Measurements from ENCODE around the gene FAM227B. TPM values are rescaled to one million over a fixed set of nuclear protein-coding genes. Genes with fewer than 3 reads are reported as not detected.

The FAM227B gene
- total and polyA plus RNA-seq, 2 donors (not counting 1 experiment from before 2014, with no cell fraction given): 2.7 to 9.7 TPM

DNA sequence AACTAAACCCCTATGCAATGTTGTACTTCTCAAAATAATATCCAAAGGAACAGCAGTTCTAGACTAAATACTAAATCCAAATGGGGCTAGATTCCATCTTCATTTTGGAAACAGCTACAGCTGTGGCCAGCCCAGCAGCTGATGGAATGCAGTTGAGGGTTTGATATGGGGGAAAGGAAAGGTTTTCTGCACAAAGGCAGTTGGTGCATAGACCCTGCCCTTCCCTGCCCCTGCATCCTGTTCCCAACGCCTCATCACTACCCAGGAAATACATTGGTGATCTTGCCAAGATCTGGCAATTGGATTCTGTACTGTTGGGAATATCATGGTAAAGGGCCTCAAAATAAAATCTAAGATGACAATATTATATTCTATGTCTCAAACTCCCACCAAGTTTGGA lies 44.1 kb upstream of the FAM227B start:
- Histone ChIP-seq H3K4me1 (ENCODE audit: control insufficient read depth, extremely low read depth, insufficient read depth, low read length) (no peaks in the 10 kb centered on the region), H4K20me1 (ENCODE audit: control insufficient read depth, extremely low read depth, insufficient read depth, low read length) (no peaks in the 10 kb centered on the region), H2AFZ (ENCODE audit: low read length) (no peak overlapping the region), H3K79me2 (ENCODE audit: control insufficient read depth, insufficient read depth, low read length) (no peaks in the 10 kb centered on the region), H3K9me3 (ENCODE audit: control insufficient read depth, insufficient read depth, low read depth, low read length) (no peaks in the 10 kb centered on the region), H3K27ac (ENCODE audit: insufficient read depth, low read length) (no peak overlapping the region), H3K4me3 (replicated peaks in 1 of 4; ENCODE audit: control extremely low read depth in 1 of 4, insufficient read depth in 1 of 4, low read depth in 3 of 4, low read length in 4 of 4) (no peak overlapping the region), H3K27me3 (ENCODE audit: control insufficient read depth, insufficient read depth, low read length) (no peaks in the 10 kb centered on the region), H3K9ac (ENCODE audit: insufficient read depth, low read length) (no peak overlapping the region), H3K4me2 (ENCODE audit: extremely low read depth, insufficient read depth, low read length) (no peak overlapping the region), H3K36me3 (ENCODE audit: control insufficient read depth, insufficient read depth, low read length) (no peaks in the 10 kb centered on the region)
- TF ChIP-seq EZH2 (IDR thresholded peaks at IDR 0.05; ENCODE audit: low read length, missing control alignments): no peak
- TF ChIP-seq, protein P1, sequence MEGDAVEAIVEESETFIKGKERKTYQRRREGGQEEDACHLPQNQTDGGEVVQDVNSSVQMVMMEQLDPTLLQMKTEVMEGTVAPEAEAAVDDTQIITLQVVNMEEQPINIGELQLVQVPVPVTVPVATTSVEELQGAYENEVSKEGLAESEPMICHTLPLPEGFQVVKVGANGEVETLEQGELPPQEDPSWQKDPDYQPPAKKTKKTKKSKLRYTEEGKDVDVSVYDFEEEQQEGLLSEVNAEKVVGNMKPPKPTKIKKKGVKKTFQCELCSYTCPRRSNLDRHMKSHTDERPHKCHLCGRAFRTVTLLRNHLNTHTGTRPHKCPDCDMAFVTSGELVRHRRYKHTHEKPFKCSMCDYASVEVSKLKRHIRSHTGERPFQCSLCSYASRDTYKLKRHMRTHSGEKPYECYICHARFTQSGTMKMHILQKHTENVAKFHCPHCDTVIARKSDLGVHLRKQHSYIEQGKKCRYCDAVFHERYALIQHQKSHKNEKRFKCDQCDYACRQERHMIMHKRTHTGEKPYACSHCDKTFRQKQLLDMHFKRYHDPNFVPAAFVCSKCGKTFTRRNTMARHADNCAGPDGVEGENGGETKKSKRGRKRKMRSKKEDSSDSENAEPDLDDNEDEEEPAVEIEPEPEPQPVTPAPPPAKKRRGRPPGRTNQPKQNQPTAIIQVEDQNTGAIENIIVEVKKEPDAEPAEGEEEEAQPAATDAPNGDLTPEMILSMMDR (conservative IDR thresholded peaks at IDR 0.05 in 1 of 2, IDR thresholded peaks at IDR 0.05 in 1 of 2; ENCODE audit: low read depth in 1 of 2, low read length in 2 of 2): no peak
- no peak for DNase-seq (ENCODE audit: low read depth in 2 of 2)

DNA sequence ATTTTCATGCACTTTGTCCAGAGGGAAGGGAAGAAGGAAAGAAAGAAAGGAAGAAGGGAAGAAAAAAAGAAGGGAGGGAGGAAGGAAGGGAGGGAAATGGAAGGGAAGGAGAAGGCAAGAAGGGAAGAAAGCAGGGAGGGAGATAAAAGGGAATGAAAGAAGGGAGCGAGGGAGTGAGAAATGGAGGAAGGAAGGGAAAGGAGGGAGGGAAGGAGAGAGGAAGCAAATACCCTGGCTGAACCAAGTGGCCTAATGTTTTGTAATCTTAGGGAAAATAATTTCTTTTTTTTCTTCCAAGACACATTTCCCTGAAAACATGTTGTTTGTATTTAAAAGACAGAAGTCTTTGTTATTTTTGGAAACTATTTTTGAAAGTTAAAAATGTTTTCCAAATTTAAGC lies 36.1 kb upstream of the FAM227B start:
- H3K79me2 ChIP-seq (ENCODE audit: control insufficient read depth, insufficient read depth, low read length): no peaks in the 10 kb centered on the region
- H3K4me3 ChIP-seq (replicated peaks in 1 of 4; ENCODE audit: control extremely low read depth in 1 of 4, insufficient read depth in 1 of 4, low read depth in 3 of 4, low read length in 4 of 4): no peak overlapping the region
- no peaks in the 10 kb centered on the region for H3K4me1 ChIP-seq (ENCODE audit: control insufficient read depth, extremely low read depth, insufficient read depth, low read length)
- H3K4me2 ChIP-seq (ENCODE audit: extremely low read depth, insufficient read depth, low read length): no peak overlapping the region
- H3K9me3 ChIP-seq (ENCODE audit: control insufficient read depth, insufficient read depth, low read depth, low read length): peaks cover 3% of the 10 kb centered on the region
- no peak for DNase-seq (ENCODE audit: low read depth in 2 of 2)
- no peaks in the 10 kb centered on the region for H3K27me3 ChIP-seq (ENCODE audit: control insufficient read depth, insufficient read depth, low read length)
- no peaks in the 10 kb centered on the region for H4K20me1 ChIP-seq (ENCODE audit: control insufficient read depth, extremely low read depth, insufficient read depth, low read length)
- H2AFZ ChIP-seq (ENCODE audit: low read length): no peak overlapping the region
- H3K36me3 ChIP-seq (ENCODE audit: control insufficient read depth, insufficient read depth, low read length): no peaks in the 10 kb centered on the region
- no peak overlapping the region for H3K27ac ChIP-seq (ENCODE audit: insufficient read depth, low read length)
- TF ChIP-seq, protein P1 (conservative IDR thresholded peaks at IDR 0.05 in 1 of 2, IDR thresholded peaks at IDR 0.05 in 1 of 2; ENCODE audit: low read depth in 1 of 2, low read length in 2 of 2): no peak
- TF ChIP-seq EZH2 (IDR thresholded peaks at IDR 0.05; ENCODE audit: low read length, missing control alignments): no peak
- no peak overlapping the region for H3K9ac ChIP-seq (ENCODE audit: insufficient read depth, low read length)

DNA sequence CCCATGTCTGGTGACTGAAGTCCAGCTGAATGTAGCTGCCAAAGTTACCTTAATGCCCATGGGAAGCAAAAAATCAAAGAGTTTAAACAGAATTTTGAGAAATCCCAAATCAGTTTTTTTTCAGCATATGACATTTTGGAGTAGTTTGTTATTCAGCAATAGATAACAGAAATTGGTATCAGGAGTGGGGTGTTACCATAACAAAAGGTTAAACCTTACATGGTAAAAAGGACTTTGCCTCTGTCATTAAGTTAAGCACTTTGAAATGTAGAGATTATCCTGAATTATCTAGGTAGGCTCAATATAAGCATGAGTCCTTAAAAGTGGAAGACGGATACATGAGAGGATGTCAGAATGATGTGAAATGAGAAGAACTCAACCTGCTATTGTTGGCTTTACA lies 32.3 kb upstream of the FAM227B start:
- Histone ChIP-seq H2AFZ (ENCODE audit: low read length) (no peak overlapping the region), H3K27me3 (ENCODE audit: control insufficient read depth, insufficient read depth, low read length) (no peaks in the 10 kb centered on the region), H3K9ac (ENCODE audit: insufficient read depth, low read length) (no peak overlapping the region), H3K79me2 (ENCODE audit: control insufficient read depth, insufficient read depth, low read length) (no peaks in the 10 kb centered on the region), H3K27ac (ENCODE audit: insufficient read depth, low read length) (no peak overlapping the region), H3K4me2 (ENCODE audit: extremely low read depth, insufficient read depth, low read length) (no peak overlapping the region), H3K4me3 (replicated peaks in 1 of 4; ENCODE audit: control extremely low read depth in 1 of 4, insufficient read depth in 1 of 4, low read depth in 3 of 4, low read length in 4 of 4) (no peak overlapping the region), H3K9me3 (ENCODE audit: control insufficient read depth, insufficient read depth, low read depth, low read length) (peaks cover 3% of the 10 kb centered on the region), H3K36me3 (ENCODE audit: control insufficient read depth, insufficient read depth, low read length) (no peaks in the 10 kb centered on the region), H3K4me1 (ENCODE audit: control insufficient read depth, extremely low read depth, insufficient read depth, low read length) (no peaks in the 10 kb centered on the region), H4K20me1 (ENCODE audit: control insufficient read depth, extremely low read depth, insufficient read depth, low read length) (no peaks in the 10 kb centered on the region)
- TF ChIP-seq, protein P1 (conservative IDR thresholded peaks at IDR 0.05 in 1 of 2, IDR thresholded peaks at IDR 0.05 in 1 of 2; ENCODE audit: low read depth in 1 of 2, low read length in 2 of 2): no peak
- TF ChIP-seq EZH2 (IDR thresholded peaks at IDR 0.05; ENCODE audit: low read length, missing control alignments): no peak
- DNase-seq (ENCODE audit: low read depth in 2 of 2): no peak
